DOHH2 (cell line): ENCODE results near the gene CCDC171.

Source experiments
- H3F3A ChIP-seq: fragments of 200-600 bp; sonication (generic), shearing (Covaris generic); 2 replicates; pipeline ENCODE4 v1.6.0; 2016; ENCODE audit warnings: antibody characterized with exemption, mild to moderate bottlenecking; ENCODE audit not compliant: control insufficient read depth, insufficient read depth
- H3K27ac ChIP-seq: fragments of 200-600 bp; sonication (generic); 2 replicates; pipeline ENCODE4 v1.5.1; 2014; ENCODE audit warnings: low read depth, mild to moderate bottlenecking, low read length, moderate library complexity
- H3K27me3 ChIP-seq: fragments of 200-600 bp; sonication (generic); 2 replicates; pipeline ENCODE4 v1.6.1; 2014; ENCODE audit warnings: mild to moderate bottlenecking, low read length, mixed read lengths; ENCODE audit not compliant: control insufficient read depth
- H3K36me3 ChIP-seq: fragments of 200-600 bp; sonication (generic); 2 replicates; pipeline ENCODE4 v1.6.1; 2014; ENCODE audit warnings: mild to moderate bottlenecking, low read length, moderate library complexity, mixed read lengths; ENCODE audit not compliant: control insufficient read depth
- H3K4me1 ChIP-seq: fragments of 200-600 bp; sonication (generic); 2 replicates; pipeline ENCODE4 v1.6.1; 2014; ENCODE audit warnings: mild to moderate bottlenecking, low read length, mixed read lengths; ENCODE audit not compliant: control insufficient read depth
- H3K4me2 ChIP-seq: fragments of 200-600 bp; sonication (generic); 2 replicates; pipeline ENCODE4 v1.6.0; 2014; ENCODE audit warnings: mild to moderate bottlenecking, low read length, moderate library complexity
- H3K4me3 ChIP-seq: fragments of 200-600 bp; sonication (generic); 2 replicates; pipeline ENCODE4 v1.5.1; 2014; ENCODE audit warnings: mild to moderate bottlenecking, low read length, mixed read lengths
- H3K79me2 ChIP-seq: fragments of 200-600 bp; sonication (generic); 2 replicates; pipeline ENCODE4 v1.6.1; 2014; ENCODE audit warnings: mild to moderate bottlenecking, low read length, mixed read lengths; ENCODE audit not compliant: control insufficient read depth
- H3K9me2 ChIP-seq: fragments of 200-600 bp; sonication (generic); replicated peaks from 2 replicates; pipeline ENCODE4 v1.6.1; 2014; ENCODE audit warnings: mild to moderate bottlenecking, low read length, mixed read lengths; ENCODE audit not compliant: control insufficient read depth
- H3K9me3 ChIP-seq: fragments of 200-600 bp; sonication (generic); 2 replicates; pipeline ENCODE4 v1.6.1; 2014; ENCODE audit warnings: antibody characterized with exemption, low read length, mixed read lengths; ENCODE audit not compliant: control insufficient read depth, insufficient read depth
- H4K20me1 ChIP-seq: fragments of 200-600 bp; sonication (generic); 2 replicates; pipeline ENCODE4 v1.6.0; 2014; ENCODE audit warnings: low read depth, mild to moderate bottlenecking, antibody characterized with exemption, low read length, moderate library complexity; ENCODE audit not compliant: control insufficient read depth, insufficient read depth
- EZH2phosphoT487 ChIP-seq: fragments of 200-600 bp; sonication (generic); IDR thresholded peaks from 2 replicates; pipeline ENCODE4 v1.6.1; 2017; ENCODE audit warnings: borderline replicate concordance, mild to moderate bottlenecking, antibody characterized with exemption, low read length, moderate library complexity, mixed read lengths
- TF ChIP-seq, protein P1 (sequence below): fragments of 200-600 bp; sonication (generic); IDR thresholded peaks from one replicate; pipeline ENCODE4 v1.5.1; 2014; ENCODE audit warnings: antibody characterized with exemption, mild to moderate bottlenecking, low read depth, low read length; ENCODE audit not compliant: poor library complexity, severe bottlenecking

The CCDC171 gene

DNA sequence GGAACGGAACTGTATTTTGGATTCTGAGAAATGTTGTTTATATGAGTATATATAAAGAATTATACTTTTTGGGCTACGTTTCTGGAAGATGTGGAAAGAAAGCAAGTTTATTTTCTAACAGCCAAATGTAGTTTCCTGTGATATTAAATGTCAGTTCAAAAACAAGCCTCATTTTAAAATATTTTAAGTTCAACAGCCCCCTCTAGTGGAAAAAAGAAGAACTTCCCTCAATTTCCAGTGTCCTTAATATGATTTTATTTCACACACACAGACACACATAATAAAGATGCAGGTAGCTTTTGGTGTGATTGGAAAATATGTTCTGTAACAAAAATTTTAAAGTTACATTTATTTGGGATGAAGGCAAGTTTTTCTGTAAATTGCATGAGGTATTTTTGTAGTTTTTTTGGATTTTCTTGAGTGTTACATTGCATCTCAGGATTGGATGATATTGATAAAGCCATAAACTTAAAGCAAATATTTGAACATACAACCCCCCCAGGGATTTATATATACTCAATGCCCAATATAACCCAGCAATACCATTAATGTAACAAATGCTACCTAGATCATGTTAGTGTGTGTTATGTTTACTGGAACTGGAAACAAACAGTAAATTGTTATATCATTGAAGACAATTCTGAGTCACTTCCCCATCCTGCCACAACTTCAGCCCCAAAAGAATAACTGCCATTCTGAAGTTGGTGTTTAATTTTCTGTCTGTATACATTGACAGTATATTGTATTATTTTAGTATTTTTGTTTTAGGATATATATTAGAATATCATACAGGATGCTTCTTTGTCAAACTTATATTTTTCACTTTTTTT, 54.0 kb downstream of the CCDC171 start:
- TF ChIP-seq, protein P1, sequence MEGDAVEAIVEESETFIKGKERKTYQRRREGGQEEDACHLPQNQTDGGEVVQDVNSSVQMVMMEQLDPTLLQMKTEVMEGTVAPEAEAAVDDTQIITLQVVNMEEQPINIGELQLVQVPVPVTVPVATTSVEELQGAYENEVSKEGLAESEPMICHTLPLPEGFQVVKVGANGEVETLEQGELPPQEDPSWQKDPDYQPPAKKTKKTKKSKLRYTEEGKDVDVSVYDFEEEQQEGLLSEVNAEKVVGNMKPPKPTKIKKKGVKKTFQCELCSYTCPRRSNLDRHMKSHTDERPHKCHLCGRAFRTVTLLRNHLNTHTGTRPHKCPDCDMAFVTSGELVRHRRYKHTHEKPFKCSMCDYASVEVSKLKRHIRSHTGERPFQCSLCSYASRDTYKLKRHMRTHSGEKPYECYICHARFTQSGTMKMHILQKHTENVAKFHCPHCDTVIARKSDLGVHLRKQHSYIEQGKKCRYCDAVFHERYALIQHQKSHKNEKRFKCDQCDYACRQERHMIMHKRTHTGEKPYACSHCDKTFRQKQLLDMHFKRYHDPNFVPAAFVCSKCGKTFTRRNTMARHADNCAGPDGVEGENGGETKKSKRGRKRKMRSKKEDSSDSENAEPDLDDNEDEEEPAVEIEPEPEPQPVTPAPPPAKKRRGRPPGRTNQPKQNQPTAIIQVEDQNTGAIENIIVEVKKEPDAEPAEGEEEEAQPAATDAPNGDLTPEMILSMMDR, result peak; percentile 72
- no peak for TF ChIP-seq EZH2phosphoT487
- H3K27me3 ChIP-seq, result no peaks in the 10 kb centered on the region

DNA sequence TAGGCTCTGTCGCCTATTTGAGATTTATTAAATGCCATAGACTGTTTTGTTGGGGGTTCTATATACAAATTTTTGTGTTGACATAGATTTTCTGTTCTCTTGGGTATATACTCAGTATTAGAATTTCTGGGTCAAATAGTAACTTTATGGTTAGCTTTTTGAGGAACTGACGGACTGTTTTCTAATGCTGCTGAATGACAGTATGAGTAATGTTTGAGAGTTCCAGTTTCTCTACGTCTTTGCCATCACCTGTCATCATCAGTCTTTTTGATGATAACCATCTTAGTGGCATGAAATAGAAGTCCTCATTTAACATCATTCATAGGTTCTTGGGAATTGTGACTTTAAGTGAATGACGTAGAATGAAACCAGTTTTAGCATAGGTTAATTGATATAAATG, 60.1 kb downstream of the CCDC171 start:
- H4K20me1 ChIP-seq, result no peaks in the 10 kb centered on the region
- TF ChIP-seq EZH2phosphoT487, result no peak
- TF ChIP-seq, protein P1, result no peak
- H3K79me2 ChIP-seq, result no peaks in the 10 kb centered on the region
- H3K9me3 ChIP-seq, result no peaks in the 10 kb centered on the region
- H3K4me2 ChIP-seq, result no peak overlapping the region
- no peaks in the 10 kb centered on the region for H3K36me3 ChIP-seq
- H3K27ac ChIP-seq, result no peak overlapping the region
- no peak overlapping the region for H3K4me3 ChIP-seq
- H3K4me1 ChIP-seq, result no peaks in the 10 kb centered on the region
- H3F3A ChIP-seq, result no peaks in the 10 kb centered on the region
- H3K9me2 ChIP-seq, result no peaks in the 10 kb centered on the region
- no peaks in the 10 kb centered on the region for H3K27me3 ChIP-seq

More for the DNA sequence above, 54.0 kb downstream of the CCDC171 start:
- H3F3A ChIP-seq, result 0 out of 2 replicates have a peak, but pooled peaks cover 3% of the 10 kb centered on the region
- no peaks in the 10 kb centered on the region for H4K20me1 ChIP-seq
- no peak overlapping the region for H3K4me2 ChIP-seq
- peaks cover 5% of the 10 kb centered on the region for H3K4me1 ChIP-seq
- no peaks in the 10 kb centered on the region for H3K79me2 ChIP-seq
- no peaks in the 10 kb centered on the region for H3K9me2 ChIP-seq
- H3K4me3 ChIP-seq, result no peak overlapping the region
- no peaks in the 10 kb centered on the region for H3K9me3 ChIP-seq
- no peak overlapping the region for H3K27ac ChIP-seq
- peaks cover 4% of the 10 kb centered on the region; the same call in 1 of the 2 replicates for H3K36me3 ChIP-seq

DNA sequence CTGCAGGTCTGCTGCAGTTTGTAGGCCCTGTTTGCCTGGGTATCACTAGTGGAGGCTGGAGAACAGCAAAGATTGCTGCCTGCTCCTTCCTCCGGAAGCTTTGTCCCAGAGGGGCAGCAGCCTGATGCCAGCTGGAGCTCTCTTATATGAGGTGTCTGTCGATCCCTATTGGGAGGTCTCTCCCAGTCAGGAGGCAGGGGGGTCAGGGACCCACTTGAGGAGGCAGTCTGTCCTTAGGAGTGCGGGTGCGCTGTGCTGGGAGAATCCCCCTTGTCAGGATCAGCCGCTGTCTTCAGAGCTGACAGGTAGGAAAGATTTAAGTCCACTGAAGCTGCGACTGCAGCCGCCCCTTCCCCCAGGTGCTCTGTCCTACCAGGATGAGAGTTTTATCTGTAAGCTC, 64.9 kb downstream of the CCDC171 start:
- H3K4me1 ChIP-seq, result no peaks in the 10 kb centered on the region
- no peaks in the 10 kb centered on the region; the same call in 1 of the 2 replicates for H3F3A ChIP-seq
- H4K20me1 ChIP-seq, result no peaks in the 10 kb centered on the region
- H3K79me2 ChIP-seq, result no peaks in the 10 kb centered on the region
- no peaks in the 10 kb centered on the region for H3K27me3 ChIP-seq
- H3K4me2 ChIP-seq, result no peak overlapping the region
- no peaks in the 10 kb centered on the region for H3K9me2 ChIP-seq
- H3K36me3 ChIP-seq, result no peaks in the 10 kb centered on the region
- no peak overlapping the region for H3K27ac ChIP-seq
- H3K9me3 ChIP-seq, result no peaks in the 10 kb centered on the region
- H3K4me3 ChIP-seq, result no peak overlapping the region
- TF ChIP-seq EZH2phosphoT487, result no peak
- TF ChIP-seq, protein P1, result no peak
